T-helper 1 cell (primary cell): ENCODE measurements around the gene MYL5.

Experiments
- DNase-seq, 5 donors: peaks; one replicate each; pipeline ENCODE4 v3.0.0-alpha.2; 2012 to 2020

Gene MYL5

GRCh38 chr4:675036-675882 lies 917 bp downstream of the MYL5 start:
- no peak for DNase-seq

GRCh38 chr4:675980-676870 lies 1.9 kb downstream of the MYL5 start:
- no peak for DNase-seq

- DNase-seq, result no peak
Observed at GRCh38 chr4:676871-677235, 2.5 kb downstream of the MYL5 start.

- DNase-seq, result no peak
Observed at GRCh38 chr4:677431-678293, 3.3 kb downstream of the MYL5 start.

- no peak for DNase-seq
Observed at GRCh38 chr4:678331-679103, 4.2 kb downstream of the MYL5 start.

- DNase-seq, result no peak
Observed at GRCh38 chr4:679104-679481, 4.8 kb downstream of the MYL5 start.

- DNase-seq, result no peak
Observed at GRCh38 chr4:679629-680028, 5.3 kb downstream of the MYL5 start.

- no peak for DNase-seq
Observed at GRCh38 chr4:680091-680490, 5.7 kb downstream of the MYL5 start.

GRCh38 chr4:680551-680927 lies 6.2 kb downstream of the MYL5 start:
- DNase-seq, result no peak

- DNase-seq, result peak in 3 of 5 donors; percentile 41 to 60 (median 49)
Observed at GRCh38 chr4:680928-681645, 6.7 kb downstream of the MYL5 start.

GRCh38 chr4:681736-682451 lies 7.6 kb downstream of the MYL5 start:
- DNase-seq, result peak in 3 of 5 donors; percentile 46 to 62 (median 62)

GRCh38 chr4:682490-683172 lies 8.3 kb downstream of the MYL5 start:
- no peak for DNase-seq

GRCh38 chr4:683247-683897 lies 9.0 kb downstream of the MYL5 start:
- DNase-seq, result no peak

- DNase-seq, result peak in 1 of 5 donors; percentile 45
Observed at GRCh38 chr4:683982-684622, 9.8 kb downstream of the MYL5 start.

GRCh38 chr4:684623-685327 lies 10.4 kb downstream of the MYL5 start:
- DNase-seq, result no peak

- DNase-seq, result no peak
Observed at GRCh38 chr4:685679-686412, 11.5 kb downstream of the MYL5 start.

- no peak for DNase-seq
Observed at GRCh38 chr4:686413-687040, 12.2 kb downstream of the MYL5 start.
